Activated T-cell treated with anti-CD3 and anti-CD28 coated beads, Interleukin-2, amount 50 U/mL, for 72 hours (primary cell): ENCODE results near the gene ANKRD40. TPM values are rescaled to one million over a fixed set of nuclear protein-coding genes. Genes with fewer than 3 reads are reported as not detected.

Experiments
- ATAC-seq, 2 donors: fragments of 150-1000 bp; cut with Tn5 transposase; replicated peaks in 1 of 2; 2 replicates each; pipeline ENCODE4 v1.10.0; 2021; ENCODE audit warnings: moderate library complexity in 2 of 2, mild to moderate bottlenecking in 1 of 2
- DNase-seq, 2 donors: peaks; one replicate each; pipeline ENCODE4 v3.0.0; 2021 to 2022; ENCODE audit warnings: mixed read lengths in 1 of 2
- H3K27ac Mint-ChIP-seq: one replicate; pipeline ENCODE4 v1.8.0; 2022; ENCODE audit warnings: mild to moderate bottlenecking, moderate library complexity, mixed read lengths
- H3K27me3 Mint-ChIP-seq: one replicate; pipeline ENCODE4 v1.8.0; 2022; ENCODE audit warnings: low read depth, mixed read lengths
- H3K36me3 Mint-ChIP-seq, 2 donors: one replicate each; pipeline ENCODE4 v1.8.0; 2022; ENCODE audit warnings: mixed read lengths in 2 of 2, mild to moderate bottlenecking in 1 of 2; ENCODE audit not compliant: insufficient read depth in 2 of 2
- H3K4me1 Mint-ChIP-seq: one replicate; pipeline ENCODE4 v1.8.0; 2022; ENCODE audit warnings: low read depth, mixed read lengths
- H3K4me3 Mint-ChIP-seq, 2 donors: one replicate each; pipeline ENCODE4 v1.8.0; 2022; ENCODE audit warnings: mild to moderate bottlenecking in 2 of 2, mixed read lengths in 2 of 2, moderate library complexity in 2 of 2
- H3K9me3 Mint-ChIP-seq, 2 donors: one replicate each; pipeline ENCODE4 v1.8.0; 2022; ENCODE audit warnings: mixed read lengths in 2 of 2
- total RNA-seq, 2 donors: library from RNA; stranded (reverse); gene quantifications; one replicate each; pipeline ENCODE4 v1.2.3, GENCODE V29; 2022

ANKRD40 gene
- total RNA-seq, 2 donors from 2014 or later: 36.4 to 37.8 TPM

- Mint-ChIP-seq H3K36me3 (no peaks in the 10 kb centered on the region), H3K4me3 (no peak overlapping the region), H3K27ac (no peak overlapping the region), H3K4me1 (peaks cover 7% of the 10 kb centered on the region), H3K9me3 (no peaks in the 10 kb centered on the region), H3K27me3 (peaks cover 36% of the 10 kb centered on the region)
- no peak for ATAC-seq
- no peak for DNase-seq
These were observed 27.6 kb downstream of the ANKRD40 start for GRCh38 chr17:50680126-50680525.

DNA sequence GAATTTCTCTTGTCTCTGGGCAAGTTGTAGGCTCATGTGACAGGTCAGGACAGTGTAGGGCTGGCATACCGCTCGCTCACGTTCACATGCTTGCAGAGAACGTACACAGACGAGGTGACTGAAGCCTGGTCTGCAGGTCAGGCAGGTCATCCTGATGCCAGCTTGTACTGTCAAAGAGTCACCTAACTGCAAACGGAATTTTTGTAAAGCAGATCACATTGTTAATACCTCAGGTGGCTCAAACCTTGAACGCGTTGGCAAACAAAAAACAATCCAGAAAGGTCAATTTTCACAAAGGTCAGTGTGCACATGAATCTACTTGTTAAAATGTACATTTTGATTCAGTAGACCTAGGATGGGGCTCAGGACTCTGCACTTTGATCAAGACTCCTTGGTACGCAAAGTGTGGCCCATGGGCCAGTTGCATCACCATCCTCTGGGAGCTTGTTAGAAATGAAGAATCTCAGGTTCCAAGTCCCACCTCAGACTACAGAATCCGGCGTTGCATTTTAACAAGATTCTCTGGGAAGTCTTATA is 28.6 kb downstream of the ANKRD40 start:
- peaks cover 36% of the 10 kb centered on the region for H3K27me3 Mint-ChIP-seq
- H3K27ac Mint-ChIP-seq: no peak overlapping the region
- H3K4me1 Mint-ChIP-seq: peaks cover 7% of the 10 kb centered on the region
- no peaks in the 10 kb centered on the region for H3K36me3 Mint-ChIP-seq
- no peak for ATAC-seq
- DNase-seq: no peak
- no peak overlapping the region for H3K4me3 Mint-ChIP-seq
- H3K9me3 Mint-ChIP-seq: no peaks in the 10 kb centered on the region

DNA sequence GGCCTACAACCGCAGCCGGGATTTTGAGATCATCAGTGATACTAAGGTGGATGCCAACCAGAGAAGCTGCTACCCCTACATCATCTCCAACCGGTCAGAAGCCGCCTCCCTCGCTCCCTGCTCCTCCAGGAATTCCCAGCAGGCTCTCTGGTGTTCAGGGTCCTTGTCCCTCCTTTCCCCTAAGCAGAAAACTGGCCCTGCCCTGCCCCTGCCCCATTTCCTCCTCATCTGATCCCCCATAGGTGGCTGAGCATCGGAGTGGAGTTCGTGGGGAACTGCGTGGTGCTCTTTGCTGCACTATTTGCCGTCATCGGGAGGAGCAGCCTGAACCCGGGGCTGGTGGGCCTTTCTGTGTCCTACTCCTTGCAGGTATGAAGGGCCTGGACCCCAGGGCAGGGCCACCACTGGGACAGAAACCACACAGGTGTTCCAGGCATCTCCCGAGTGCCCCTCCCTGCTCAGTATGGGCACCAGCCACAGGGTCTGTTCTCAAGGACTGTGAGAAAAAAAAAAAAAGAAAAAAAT is 29.8 kb downstream of the ANKRD40 start:
- no peaks in the 10 kb centered on the region for H3K9me3 Mint-ChIP-seq
- H3K4me1 Mint-ChIP-seq: peaks cover 7% of the 10 kb centered on the region
- ATAC-seq (no peak), DNase-seq (no peak)
- no peak overlapping the region for H3K27ac Mint-ChIP-seq
- H3K4me3 Mint-ChIP-seq: no peak overlapping the region
- no peaks in the 10 kb centered on the region for H3K36me3 Mint-ChIP-seq
- H3K27me3 Mint-ChIP-seq: peaks cover 36% of the 10 kb centered on the region

DNA sequence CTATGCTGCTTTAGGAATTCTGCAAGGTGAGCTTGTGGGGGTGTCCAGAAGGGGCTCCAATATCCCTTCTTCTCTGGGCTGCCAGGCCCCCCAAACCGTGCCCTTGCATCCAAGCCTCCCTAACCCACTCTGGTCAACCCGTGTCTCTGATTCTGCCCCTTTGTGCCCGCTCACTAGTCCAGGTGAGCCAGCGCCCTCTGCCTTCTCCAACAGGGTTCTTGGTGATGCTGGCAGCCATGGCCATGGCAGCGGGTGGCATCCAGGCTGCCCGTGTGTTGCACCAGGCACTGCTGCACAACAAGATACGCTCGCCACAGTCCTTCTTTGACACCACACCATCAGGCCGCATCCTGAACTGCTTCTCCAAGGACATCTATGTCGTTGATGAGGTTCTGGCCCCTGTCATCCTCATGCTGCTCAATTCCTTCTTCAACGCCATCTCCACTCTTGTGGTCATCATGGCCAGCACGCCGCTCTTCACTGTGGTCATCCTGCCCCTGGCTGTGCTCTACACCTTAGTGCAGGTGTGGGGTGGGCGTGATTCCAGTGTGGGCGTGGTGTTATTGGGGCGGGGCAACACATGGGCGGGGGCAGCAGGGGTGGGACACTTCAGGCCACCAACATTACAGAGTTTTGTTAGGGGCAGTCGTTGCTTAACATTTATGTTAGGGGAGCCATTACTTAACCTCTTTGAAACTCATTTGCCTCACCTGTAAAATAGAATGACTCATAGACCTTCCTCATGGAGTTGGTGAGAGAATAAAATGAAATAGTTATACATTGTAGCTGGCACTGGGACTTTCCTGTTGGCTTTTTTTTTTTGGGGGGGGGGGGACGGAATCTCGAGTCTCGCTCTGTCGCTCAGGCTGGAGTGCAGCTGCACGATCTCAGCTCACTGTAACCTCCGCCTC is 31.4 kb downstream of the ANKRD40 start:
- ATAC-seq (no peak), DNase-seq (no peak)
- H3K36me3 Mint-ChIP-seq: no peaks in the 10 kb centered on the region
- H3K9me3 Mint-ChIP-seq: no peaks in the 10 kb centered on the region
- peaks cover 25% of the 10 kb centered on the region for H3K27me3 Mint-ChIP-seq
- H3K4me1 Mint-ChIP-seq: peaks cover 4% of the 10 kb centered on the region
- H3K27ac Mint-ChIP-seq: no peak overlapping the region
- no peak overlapping the region for H3K4me3 Mint-ChIP-seq

DNA sequence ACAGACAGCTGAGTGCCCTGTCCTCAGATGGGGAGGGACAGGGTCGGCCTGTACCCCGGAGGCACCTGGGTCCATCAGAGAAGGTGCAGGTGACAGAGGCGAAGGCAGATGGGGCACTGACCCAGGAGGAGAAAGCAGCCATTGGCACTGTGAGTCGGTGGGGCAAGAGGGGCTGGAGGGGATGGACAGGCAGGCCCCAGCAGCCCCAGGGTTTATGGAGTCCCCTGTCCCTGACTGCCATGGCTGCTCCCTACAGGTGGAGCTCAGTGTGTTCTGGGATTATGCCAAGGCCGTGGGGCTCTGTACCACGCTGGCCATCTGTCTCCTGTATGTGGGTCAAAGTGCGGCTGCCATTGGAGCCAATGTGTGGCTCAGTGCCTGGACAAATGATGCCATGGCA is 32.1 kb downstream of the ANKRD40 start:
- no peaks in the 10 kb centered on the region for H3K9me3 Mint-ChIP-seq
- DNase-seq (no peak), ATAC-seq (no peak)
- peaks cover 18% of the 10 kb centered on the region for H3K27me3 Mint-ChIP-seq
- H3K36me3 Mint-ChIP-seq: no peaks in the 10 kb centered on the region
- no peak overlapping the region for H3K27ac Mint-ChIP-seq
- no peak overlapping the region for H3K4me3 Mint-ChIP-seq
- no peaks in the 10 kb centered on the region for H3K4me1 Mint-ChIP-seq

DNA sequence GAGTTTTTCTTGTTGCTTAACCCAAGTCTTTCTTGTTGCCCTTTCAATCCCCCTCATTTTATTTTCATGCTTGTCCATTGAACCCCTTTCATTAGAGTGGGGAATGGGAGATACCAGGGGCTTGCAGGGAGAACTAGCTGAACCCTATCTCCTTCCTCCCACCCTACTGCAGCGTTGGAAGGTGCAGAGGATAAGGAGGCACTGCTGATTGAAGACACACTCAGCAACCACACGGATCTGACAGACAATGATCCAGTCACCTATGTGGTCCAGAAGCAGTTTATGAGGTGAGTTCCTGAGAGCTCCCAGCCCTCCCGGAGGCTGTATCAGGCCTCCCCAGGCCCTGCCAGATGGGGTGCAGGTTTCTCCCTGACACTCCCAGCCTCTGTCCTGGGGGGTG is 32.5 kb downstream of the ANKRD40 start:
- Mint-ChIP-seq H3K27me3 (peaks cover 13% of the 10 kb centered on the region), H3K4me3 (no peak overlapping the region), H3K36me3 (no peaks in the 10 kb centered on the region), H3K27ac (no peak overlapping the region), H3K4me1 (no peaks in the 10 kb centered on the region), H3K9me3 (no peaks in the 10 kb centered on the region)
- DNase-seq (no peak), ATAC-seq (no peak)

- Mint-ChIP-seq H3K27ac (no peak overlapping the region), H3K9me3 (no peaks in the 10 kb centered on the region), H3K4me1 (no peaks in the 10 kb centered on the region), H3K27me3 (peaks cover 7% of the 10 kb centered on the region), H3K4me3 (no peak overlapping the region), H3K36me3 (no peaks in the 10 kb centered on the region)
- no peak for DNase-seq
- no peak for ATAC-seq
These were observed 34.7 kb downstream of the ANKRD40 start for GRCh38 chr17:50672831-50673551.

- Mint-ChIP-seq H3K4me1 (no peaks in the 10 kb centered on the region), H3K4me3 (no peak overlapping the region), H3K36me3 (no peaks in the 10 kb centered on the region), H3K27me3 (peaks cover 2% of the 10 kb centered on the region), H3K27ac (no peak overlapping the region), H3K9me3 (no peaks in the 10 kb centered on the region)
- DNase-seq (no peak), ATAC-seq (no peak)
These were observed 35.6 kb downstream of the ANKRD40 start for GRCh38 chr17:50672071-50672470.

- DNase-seq (no peak), ATAC-seq (no peak)
- no peak overlapping the region for H3K27ac Mint-ChIP-seq
- H3K27me3 Mint-ChIP-seq: no peaks in the 10 kb centered on the region
- H3K4me1 Mint-ChIP-seq: no peaks in the 10 kb centered on the region
- H3K9me3 Mint-ChIP-seq: no peaks in the 10 kb centered on the region
- H3K36me3 Mint-ChIP-seq: no peaks in the 10 kb centered on the region
- no peak overlapping the region for H3K4me3 Mint-ChIP-seq
These were observed 38.7 kb downstream of the ANKRD40 start for GRCh38 chr17:50668838-50669581.

GRCh38 chr17:50668025-50668837 is 39.5 kb downstream of the ANKRD40 start:
- ATAC-seq: no peak
- no peak overlapping the region for H3K27ac Mint-ChIP-seq
- H3K27me3 Mint-ChIP-seq: no peaks in the 10 kb centered on the region

DNA sequence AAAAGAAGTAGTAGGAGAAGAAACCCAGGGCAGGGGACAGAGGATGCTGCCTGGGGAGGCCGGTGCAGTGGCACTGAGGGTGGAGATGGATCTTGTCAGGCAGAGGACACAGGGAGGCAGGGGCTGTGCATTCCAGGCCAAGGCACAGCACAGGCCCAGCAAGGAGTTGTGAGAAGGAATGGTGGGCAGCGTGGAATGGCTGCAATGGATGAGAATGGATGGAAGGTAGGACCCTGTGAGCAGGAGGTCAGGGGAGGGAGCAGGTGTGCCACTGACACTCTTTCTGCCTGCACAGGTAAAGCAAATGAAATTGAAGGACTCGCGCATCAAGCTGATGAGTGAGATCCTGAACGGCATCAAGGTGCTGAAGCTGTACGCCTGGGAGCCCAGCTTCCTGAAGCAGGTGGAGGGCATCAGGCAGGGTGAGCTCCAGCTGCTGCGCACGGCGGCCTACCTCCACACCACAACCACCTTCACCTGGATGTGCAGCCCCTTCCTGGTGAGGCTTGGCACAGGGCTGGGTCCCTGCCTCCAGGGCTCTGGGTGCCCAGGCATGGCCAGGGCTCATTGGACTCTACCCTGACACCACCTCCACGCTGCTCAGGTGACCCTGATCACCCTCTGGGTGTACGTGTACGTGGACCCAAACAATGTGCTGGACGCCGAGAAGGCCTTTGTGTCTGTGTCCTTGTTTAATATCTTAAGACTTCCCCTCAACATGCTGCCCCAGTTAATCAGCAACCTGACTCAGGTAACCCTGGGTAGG is 40.3 kb downstream of the ANKRD40 start:
- H3K4me3 Mint-ChIP-seq: no peak overlapping the region
- H3K4me1 Mint-ChIP-seq: peaks cover 4% of the 10 kb centered on the region
- DNase-seq: no peak
- no peak overlapping the region for H3K27ac Mint-ChIP-seq
- H3K9me3 Mint-ChIP-seq: no peaks in the 10 kb centered on the region
- no peak for ATAC-seq
- no peaks in the 10 kb centered on the region for H3K36me3 Mint-ChIP-seq
- H3K27me3 Mint-ChIP-seq: no peaks in the 10 kb centered on the region

More at GRCh38 chr17:50668025-50668837, 39.5 kb downstream of the ANKRD40 start:
- DNase-seq: no peak
- H3K9me3 Mint-ChIP-seq: no peaks in the 10 kb centered on the region
- no peaks in the 10 kb centered on the region for H3K4me1 Mint-ChIP-seq
- H3K36me3 Mint-ChIP-seq: no peaks in the 10 kb centered on the region
- no peak overlapping the region for H3K4me3 Mint-ChIP-seq
